HEK293T (cell line): ENCODE results near the gene MYO5B.

Experiments
- BHLHE40 ChIP-seq: fragments of 450-650 bp; IDR thresholded peaks from 2 replicates; pipeline ENCODE4 v1.6.1; 2016; ENCODE audit warnings: mild to moderate bottlenecking, moderate library complexity, borderline replicate concordance
- FOXM1 ChIP-seq: fragments of 450-650 bp; IDR thresholded peaks from 2 replicates; pipeline ENCODE4 v1.6.1; 2017; ENCODE audit warnings: mild to moderate bottlenecking, borderline replicate concordance

- TF ChIP-seq BHLHE40 (no peak), FOXM1 (no peak)
These were observed 241.6 kb downstream of the MYO5B start for GRCh38 chr18:49953391-49953790.
